A549 (cell line): ENCODE data around the gene HMCN1. TPM values are rescaled to one million over a fixed set of nuclear protein-coding genes. Genes with fewer than 3 reads are reported as not detected.

Experiments
- ATAC-seq, 2 experiments: fragments of 200-7000 bp in 1 of 2; fragments of >200 bp in 1 of 2; cut with Nextera tagmentation in 1 of 2; cut with Tn5 transposase in 1 of 2; 3 replicates each; pipeline versions ENCODE4 v1.8.0 to v1.9.1; 2018 to 2020; ENCODE audit warnings: mild to moderate bottlenecking in 1 of 2, moderate library complexity in 1 of 2
- CTCF ChIA-PET: fragments of 300-600 bp; sonication (Branson Sonifier 250); formaldehyde crosslinking; extraction: SDS; loops from one replicate; lab custom pipeline; 2021; ENCODE audit warnings: antibody characterized with exemption, inconsistent platforms; lab: Yijun Ruan, JAX
- POLR2A ChIA-PET: fragments of 350-600 bp; formaldehyde crosslinking; extraction: SDS; loops from one replicate; lab custom pipeline; 2021; ENCODE audit warnings: antibody characterized with exemption, inconsistent platforms; lab: Yijun Ruan, JAX
- DNase-seq, 2 experiments: peaks; one replicate each; pipeline versions ENCODE4 v3.0.0 to v3.0.0-alpha.2; 2011 to 2016; ENCODE audit warnings: low read depth in 1 of 2, low spot score in 1 of 2
- FAIRE-seq: peaks from 2 replicates; lab custom pipeline; 2011; peaks lifted over from hg19 to GRCh38; lab: Jason Lieb, UNC
- H3K27ac ChIP-seq, 2 experiments: fragments of >200 bp; sonication (Bioruptor Twin); formaldehyde crosslinking; 3 replicates each; pipeline ENCODE4 v1.5.1; 2016 to 2017
- H3K4me1 ChIP-seq: fragments of >200 bp; sonication (Bioruptor Twin); formaldehyde crosslinking; 3 replicates; pipeline ENCODE4 v1.6.1; 2016
- H3K4me2 ChIP-seq: fragments of >200 bp; sonication (Bioruptor Twin); formaldehyde crosslinking; 3 replicates; pipeline ENCODE4 v1.6.1; 2016
- H3K4me3 ChIP-seq: fragments of >200 bp; sonication (Bioruptor Twin); formaldehyde crosslinking; 3 replicates; pipeline ENCODE4 v1.5.1; 2016
- H3K9me3 ChIP-seq: fragments of >200 bp; sonication (Bioruptor Twin); formaldehyde crosslinking; 3 replicates; pipeline ENCODE4 v1.6.1; 2016
- ATOH8 ChIP-seq: fragments of 250-450 bp; sonication (Bioruptor Pico); IDR thresholded peaks from 2 replicates; pipeline ENCODE4 v1.5.0; 2020; ENCODE audit warnings: low read depth, mild to moderate bottlenecking, moderate library complexity
- BCL3 ChIP-seq: fragments of >200 bp; sonication (Bioruptor Twin); formaldehyde crosslinking; IDR thresholded peaks from 3 replicates; pipeline ENCODE4 v1.6.1; 2016
- BHLHE40 ChIP-seq: IDR thresholded peaks from 2 replicates; pipeline ENCODE4 v1.6.1; 2012; ENCODE audit warnings: low read depth, low read length, inconsistent platforms
- CEBPB ChIP-seq, 2 experiments: fragments of >200 bp in 1 of 2; sonication (Bioruptor Twin) in 1 of 2; formaldehyde crosslinking in 1 of 2; IDR thresholded peaks; 2 replicates each; pipeline ENCODE4 v1.6.1; 2012 to 2016
- CHD4 ChIP-seq: fragments of 200-600 bp; sonication (generic); IDR thresholded peaks from 2 replicates; pipeline ENCODE4 v1.6.1; 2016; ENCODE audit warnings: antibody characterized with exemption, mild to moderate bottlenecking, borderline replicate concordance
- E2F6 ChIP-seq: IDR thresholded peaks from 2 replicates; pipeline ENCODE4 v1.6.1; 2012; ENCODE audit warnings: low read depth, borderline replicate concordance
- EHF ChIP-seq: fragments of 250-450 bp; sonication (Bioruptor Pico); IDR thresholded peaks from 2 replicates; pipeline ENCODE4 v1.5.0; 2020; ENCODE audit warnings: mild to moderate bottlenecking
- EHMT2 ChIP-seq: fragments of 200-600 bp; sonication (generic); IDR thresholded peaks from 2 replicates; pipeline ENCODE4 v1.6.1; 2016; ENCODE audit warnings: antibody characterized with exemption, low read depth, mild to moderate bottlenecking, moderate library complexity
- ESRRA ChIP-seq: fragments of 150-350 bp; IDR thresholded peaks from 2 replicates; pipeline ENCODE4 v1.6.1; 2014; ENCODE audit warnings: mild to moderate bottlenecking, low read length, borderline replicate concordance
- GATA3 ChIP-seq: IDR thresholded peaks from 2 replicates; pipeline ENCODE4 v1.6.1; 2012; ENCODE audit warnings: borderline replicate concordance
- HDAC2 ChIP-seq: fragments of 200-600 bp; sonication (generic); IDR thresholded peaks from 2 replicates; pipeline ENCODE4 v1.6.1; 2016
- HES2 ChIP-seq: fragments of >200 bp; sonication (Bioruptor Twin); formaldehyde crosslinking; IDR thresholded peaks from 2 replicates; pipeline ENCODE4 v1.6.1; 2016
- HMGXB4 ChIP-seq: fragments of 250-450 bp; sonication (Bioruptor Pico); IDR thresholded peaks from 2 replicates; pipeline ENCODE4 v1.5.0; 2021; ENCODE audit warnings: mild to moderate bottlenecking, moderate library complexity, borderline replicate concordance
- HOXA7 ChIP-seq: fragments of 250-450 bp; sonication (Bioruptor Pico); IDR thresholded peaks from 2 replicates; pipeline ENCODE4 v1.5.0; 2020; ENCODE audit warnings: mild to moderate bottlenecking, moderate library complexity
- JUN ChIP-seq, 2 experiments: fragments of >200 bp; sonication (Bioruptor Twin); formaldehyde crosslinking; IDR thresholded peaks; 2 replicates in 1 of 2; 3 replicates in 1 of 2; pipeline ENCODE4 v1.6.1; 2016 to 2017
- KDM1A ChIP-seq: fragments of 200-600 bp; sonication (generic); IDR thresholded peaks from 2 replicates; pipeline ENCODE4 v1.6.1; 2016; ENCODE audit warnings: low read depth, mild to moderate bottlenecking
- KDM5A ChIP-seq: fragments of 200-600 bp; sonication (generic); IDR thresholded peaks from 2 replicates; pipeline ENCODE4 v1.6.1; 2016; ENCODE audit warnings: antibody characterized with exemption, mild to moderate bottlenecking
- MAFK ChIP-seq: fragments of 450-650 bp; IDR thresholded peaks from 2 replicates; pipeline ENCODE4 v1.6.1; 2014; ENCODE audit not compliant: partially characterized antibody
- MAX ChIP-seq: IDR thresholded peaks from 2 replicates; pipeline ENCODE4 v1.6.1; 2012
- NR3C1 ChIP-seq: fragments of >200 bp; sonication (Bioruptor Twin); formaldehyde crosslinking; IDR thresholded peaks from 3 replicates; pipeline ENCODE4 v1.6.1; 2017
- POLR2A ChIP-seq: IDR thresholded peaks from 2 replicates; pipeline ENCODE4 v1.6.1; 2012; ENCODE audit warnings: mild to moderate bottlenecking, low read length
- POLR2AphosphoS2 ChIP-seq: conservative IDR thresholded peaks from 2 replicates; pipeline ENCODE4 v1.6.1; 2012; ENCODE audit warnings: low read length, improper control_type of control experiment, inconsistent platforms
- RNF2 ChIP-seq: fragments of 200-600 bp; sonication (generic); IDR thresholded peaks from 2 replicates; pipeline ENCODE4 v1.6.1; 2016; ENCODE audit warnings: low read depth, mild to moderate bottlenecking, antibody characterized with exemption, moderate library complexity, borderline replicate concordance
- WGBS: methylation state at CpG from one replicate; pipeline ENCODE4 v1.1.6; 2017; ENCODE audit errors: missing lambda C conversion rate; 5-methylcytosine and 5-hydroxymethylcytosine counted together
- polyA plus RNA-seq, 4 experiments: library from polyadenylated mRNA; depleted of rRNA in 3 of 4; stranded (reverse); fragments of >200 nt; fragmentation: RNase III in 1 of 4; extraction: RNeasy Plus Mini Kit Qiagen cat#74134 plus additional on column Dnase treatment in 1 of 4; gene quantifications; 2 replicates in 3 of 4; 3 replicates in 1 of 4; pipeline ENCODE4 v1.2.3, GENCODE V29; 2011 to 2017

Gene HMCN1
- polyA plus RNA-seq, 2 of the 4 experiments (the other 2 are of a cell fraction) = 0.03 to 0.06 TPM

GRCh38 chr1:185759061-185759460 is 24.9 kb downstream of the HMCN1 start (continued):
- TF ChIP-seq EHF (CRISPR knock-in tag) (no peak), EHMT2 (no peak), RNF2 (no peak)

GRCh38 chr1:185761841-185762240 is 27.6 kb downstream of the HMCN1 start:
- no peak overlapping the region for H3K27ac ChIP-seq
- H3K9me3 ChIP-seq = no peaks in the 10 kb centered on the region
- no peak overlapping the region for H3K4me2 ChIP-seq
- WGBS = 7% methylated on average over 3 of the region's 3 CpGs
- TF ChIP-seq KDM1A (no peak), ATOH8 (CRISPR knock-in tag) (no peak)
- DNase-seq (no peak), ATAC-seq (no peak), FAIRE-seq (no peak)
- H3K4me1 ChIP-seq = no peaks in the 10 kb centered on the region
- ChIA-PET CTCF (no interaction called here), POLR2A (no interaction called here)
- H3K4me3 ChIP-seq = no peak overlapping the region

GRCh38 chr1:185767508-185768120 is 33.4 kb downstream of the HMCN1 start:
- DNase-seq (no peak), ATAC-seq (no peak), FAIRE-seq (no peak)
- no peak for TF ChIP-seq E2F6
- TF ChIP-seq POLR2AphosphoS2 = no peak
- no peak for TF ChIP-seq HMGXB4 (CRISPR knock-in tag)
- TF ChIP-seq BHLHE40 = no peak
- no peak for TF ChIP-seq NR3C1
- no peak for TF ChIP-seq HDAC2
- TF ChIP-seq MAX = no peak
- TF ChIP-seq MAFK = no peak
- no peak for TF ChIP-seq KDM5A
- TF ChIP-seq CEBPB (IDR thresholded peaks at IDR 0.05) = no peak
- no peak for TF ChIP-seq GATA3
- no peak for TF ChIP-seq BCL3
- no peak for TF ChIP-seq POLR2A
- no peak for TF ChIP-seq HOXA7 (CRISPR knock-in tag)
- TF ChIP-seq ESRRA = no peak
- no peak for TF ChIP-seq HES2
- TF ChIP-seq CHD4 = no peak
- no peak for TF ChIP-seq JUN (IDR thresholded peaks at IDR 0.05)
- H3K4me1 ChIP-seq = no peaks in the 10 kb centered on the region
- H3K9me3 ChIP-seq = no peaks in the 10 kb centered on the region
- H3K4me2 ChIP-seq = no peak overlapping the region
- ChIA-PET POLR2A (no interaction called here), CTCF (no interaction called here)
- no peak overlapping the region for H3K27ac ChIP-seq
- 0% methylated on average over 1 of the region's 1 CpG for WGBS
- H3K4me3 ChIP-seq = no peak overlapping the region
